AG09309 (cell line): ENCODE measurements around the gene BMP2K.
"Not testable (repeated sequence)": the region's sequence is repeated elsewhere in the genome, so short reads cannot be mapped to it uniquely, and the experiment has no call there.

Source experiments
- DNase-seq: peaks from one replicate; pipeline ENCODE4 v3.0.0-alpha.2; 2010; ENCODE audit warnings: low read depth
- H3K4me3 ChIP-seq: 2 replicates; pipeline ENCODE4 v1.5.1; 2011; ENCODE audit warnings: mild to moderate bottlenecking, low read depth, low read length, moderate library complexity; ENCODE audit not compliant: control insufficient read depth
- TF ChIP-seq, protein P1 (sequence below): IDR thresholded peaks from 2 replicates; pipeline ENCODE4 v1.5.1; 2011; ENCODE audit warnings: mild to moderate bottlenecking, low read depth, low read length, inconsistent platforms; ENCODE audit not compliant: insufficient read depth, control insufficient read depth; ENCODE audit errors: missing control alignments

Gene BMP2K

DNA sequence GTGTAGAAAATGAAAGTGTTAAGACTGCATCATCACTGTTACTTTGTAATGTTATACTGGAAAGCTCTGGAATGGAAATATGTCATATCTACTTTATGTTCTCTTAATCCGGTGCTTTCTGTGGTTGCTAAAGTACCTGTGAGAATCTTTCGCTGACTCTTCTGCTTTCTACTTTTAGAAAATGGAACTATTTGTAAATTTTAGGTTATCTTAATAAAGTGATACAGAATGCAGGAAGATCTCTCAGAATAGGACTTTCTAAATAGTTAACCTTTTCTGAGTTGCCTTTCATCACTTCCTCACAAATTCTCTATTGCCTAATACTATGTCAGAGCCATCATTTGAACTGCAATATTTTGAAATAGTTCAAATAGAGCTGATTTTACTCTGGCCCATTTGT is 69.3 kb downstream of the BMP2K start:
- no peak for DNase-seq
- TF ChIP-seq, protein P1, sequence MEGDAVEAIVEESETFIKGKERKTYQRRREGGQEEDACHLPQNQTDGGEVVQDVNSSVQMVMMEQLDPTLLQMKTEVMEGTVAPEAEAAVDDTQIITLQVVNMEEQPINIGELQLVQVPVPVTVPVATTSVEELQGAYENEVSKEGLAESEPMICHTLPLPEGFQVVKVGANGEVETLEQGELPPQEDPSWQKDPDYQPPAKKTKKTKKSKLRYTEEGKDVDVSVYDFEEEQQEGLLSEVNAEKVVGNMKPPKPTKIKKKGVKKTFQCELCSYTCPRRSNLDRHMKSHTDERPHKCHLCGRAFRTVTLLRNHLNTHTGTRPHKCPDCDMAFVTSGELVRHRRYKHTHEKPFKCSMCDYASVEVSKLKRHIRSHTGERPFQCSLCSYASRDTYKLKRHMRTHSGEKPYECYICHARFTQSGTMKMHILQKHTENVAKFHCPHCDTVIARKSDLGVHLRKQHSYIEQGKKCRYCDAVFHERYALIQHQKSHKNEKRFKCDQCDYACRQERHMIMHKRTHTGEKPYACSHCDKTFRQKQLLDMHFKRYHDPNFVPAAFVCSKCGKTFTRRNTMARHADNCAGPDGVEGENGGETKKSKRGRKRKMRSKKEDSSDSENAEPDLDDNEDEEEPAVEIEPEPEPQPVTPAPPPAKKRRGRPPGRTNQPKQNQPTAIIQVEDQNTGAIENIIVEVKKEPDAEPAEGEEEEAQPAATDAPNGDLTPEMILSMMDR = no peak
- H3K4me3 ChIP-seq = no peak overlapping the region

GRCh38 chr4:78846258-78846657 is 70.1 kb downstream of the BMP2K start:
- no peak for DNase-seq
- H3K4me3 ChIP-seq = no peak overlapping the region
- TF ChIP-seq, protein P1 = no peak

DNA sequence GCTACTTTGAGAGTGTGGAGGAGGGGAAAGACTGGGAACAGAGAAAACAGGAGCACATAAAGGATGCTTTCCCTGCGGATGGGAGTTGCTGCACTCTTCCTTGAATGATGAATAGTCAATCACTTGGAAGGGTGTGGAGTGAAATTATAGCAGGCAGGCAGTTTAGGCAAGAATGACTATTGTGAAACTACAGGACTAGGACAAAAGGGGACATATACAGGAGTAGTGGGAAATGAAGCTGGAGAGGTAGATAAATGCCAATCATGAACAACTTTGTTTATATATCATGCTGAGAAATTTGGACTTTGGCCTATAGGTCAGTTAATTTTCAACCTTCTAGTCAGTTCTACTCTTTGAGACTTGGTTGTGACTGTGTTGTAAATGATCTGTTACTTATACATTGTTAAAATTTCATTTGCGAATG is 86.2 kb downstream of the BMP2K start:
- TF ChIP-seq, protein P1 = no peak
- DNase-seq = no peak
- H3K4me3 ChIP-seq = no peak overlapping the region

DNA sequence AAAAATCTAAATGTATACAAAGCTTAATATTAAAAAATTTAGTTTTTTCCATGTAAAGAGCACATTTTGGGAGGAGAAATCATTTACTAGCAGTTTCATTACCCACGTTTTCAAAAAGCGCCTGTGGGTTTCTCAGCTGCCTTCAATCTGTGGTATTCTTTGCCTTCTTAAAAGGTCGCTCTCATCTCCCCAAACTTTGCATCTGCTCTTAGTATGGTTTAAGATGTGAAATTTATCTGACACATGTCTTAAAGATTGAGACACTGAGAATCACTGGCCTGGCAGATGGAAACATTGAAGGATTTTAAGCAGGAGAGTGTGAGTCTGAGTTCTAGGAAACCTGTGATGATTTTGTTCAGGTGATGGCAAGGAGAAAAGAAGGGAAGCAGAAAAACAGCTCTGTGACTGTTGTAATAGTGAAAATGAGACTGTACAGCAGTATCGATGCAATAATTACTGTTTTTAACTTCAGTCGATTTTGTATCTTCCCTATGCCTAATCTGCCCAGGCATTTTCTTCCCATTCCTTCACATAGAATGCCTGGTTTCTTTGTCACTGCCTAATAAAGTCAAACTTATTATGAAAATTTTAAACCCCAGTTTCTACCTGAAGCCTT is 87.2 kb downstream of the BMP2K start:
- H3K4me3 ChIP-seq = no peak overlapping the region
- TF ChIP-seq, protein P1 = no peak
- DNase-seq = no peak

GRCh38 chr4:78863991-78864390 is 87.8 kb downstream of the BMP2K start:
- H3K4me3 ChIP-seq = no peak overlapping the region
- TF ChIP-seq, protein P1 = no peak
- no peak for DNase-seq

DNA sequence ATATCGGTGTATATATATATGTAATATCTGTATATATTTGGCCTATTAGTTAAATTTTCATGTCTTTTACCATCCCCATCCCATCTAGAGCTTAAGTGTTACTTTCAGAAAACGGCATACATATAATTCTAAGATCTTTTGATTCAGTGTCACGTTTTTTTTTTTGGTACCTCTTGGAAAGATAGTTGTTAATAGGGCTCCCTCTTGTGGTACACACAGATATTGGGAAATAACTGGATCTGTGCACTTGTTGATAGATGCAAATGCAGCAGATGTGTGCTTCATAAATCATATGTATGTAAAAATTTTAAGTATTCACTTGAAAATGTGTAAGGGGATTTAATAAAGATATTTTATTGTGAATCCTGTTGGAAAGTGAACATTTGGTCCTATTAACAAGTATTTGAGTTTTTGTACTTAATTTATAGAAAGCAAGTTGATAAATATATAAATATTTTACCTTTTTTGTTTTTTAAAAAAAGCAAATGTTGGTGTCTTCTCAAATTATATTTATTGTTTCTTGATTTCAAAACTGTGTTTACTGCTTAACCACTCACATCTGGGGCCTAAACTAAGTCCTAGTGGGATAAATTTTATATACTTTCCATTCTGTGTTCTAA is 88.4 kb downstream of the BMP2K start:
- TF ChIP-seq, protein P1 = peak; percentile 60
- DNase-seq = peak; percentile 59
- no peak overlapping the region for H3K4me3 ChIP-seq

DNA sequence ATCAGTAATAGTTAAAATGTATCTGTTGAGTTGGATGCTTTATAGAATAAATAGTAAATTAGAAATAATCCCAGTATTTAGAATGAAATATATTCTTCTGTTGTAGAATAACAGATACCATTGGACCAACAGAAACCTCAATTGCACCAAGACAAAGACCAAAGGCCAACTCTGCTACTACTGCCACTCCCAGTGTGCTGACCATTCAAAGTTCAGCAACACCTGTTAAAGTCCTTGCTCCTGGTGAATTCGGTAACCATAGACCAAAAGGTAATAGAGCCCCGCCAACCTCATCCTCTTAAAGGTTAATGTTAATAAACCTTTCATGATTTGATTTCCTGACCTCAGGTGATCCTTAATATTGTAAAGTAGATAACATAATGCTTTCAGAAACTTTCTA is 89.3 kb downstream of the BMP2K start:
- no peak for DNase-seq
- TF ChIP-seq, protein P1 = no peak
- H3K4me3 ChIP-seq = no peak overlapping the region

DNA sequence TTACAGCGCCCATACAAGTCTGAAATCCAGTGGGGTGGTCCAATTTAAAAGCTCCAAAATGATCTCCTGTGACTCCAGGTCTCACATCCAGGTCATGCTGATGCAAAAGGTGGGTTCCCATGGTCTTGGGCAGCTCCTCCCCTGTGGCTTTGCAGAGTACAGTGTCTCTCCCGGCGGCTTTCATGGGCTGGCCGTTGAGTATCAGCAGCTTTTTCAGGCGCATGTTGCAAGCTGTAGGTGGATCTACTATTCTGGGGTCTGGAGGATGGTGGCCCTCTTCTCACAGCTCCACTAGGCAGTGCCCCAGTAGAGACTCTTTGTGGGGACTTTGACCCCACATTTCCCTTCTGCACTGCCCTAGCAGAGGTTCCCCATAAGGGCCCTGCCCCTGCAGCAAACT is 92.6 kb downstream of the BMP2K start:
- H3K4me3 ChIP-seq, DNase-seq: not testable (repeated sequence)
